HFFc6 (cell line): ENCODE data around the gene GRP. TPM values are rescaled to one million over a fixed set of nuclear protein-coding genes. Genes with fewer than 3 reads are reported as not detected.
"Not testable (repeated sequence)": the region's sequence is repeated elsewhere in the genome, so short reads cannot be mapped to it uniquely, and the experiment has no call there.

ENCODE experiments used
- DNase-seq: peaks from one replicate; pipeline ENCODE4 v3.0.0-alpha.2; 2018
- H3K27ac Mint-ChIP-seq: 2 replicates; pipeline ENCODE4 v1.8.0; 2020; ENCODE audit warnings: mild to moderate bottlenecking, mixed read lengths
- H3K27me3 Mint-ChIP-seq: 2 replicates; pipeline ENCODE4 v1.8.0; 2021; ENCODE audit warnings: mild to moderate bottlenecking, moderate library complexity, mixed read lengths; ENCODE audit not compliant: insufficient read depth
- H3K36me3 Mint-ChIP-seq: 2 replicates; pipeline ENCODE4 v1.8.0; 2021; ENCODE audit warnings: low read depth, mixed read lengths
- H3K4me1 Mint-ChIP-seq: 2 replicates; pipeline ENCODE4 v1.8.0; 2020; ENCODE audit warnings: low read depth, mixed read lengths
- H3K4me3 Mint-ChIP-seq: 2 replicates; pipeline ENCODE4 v1.8.0; 2020; ENCODE audit warnings: mild to moderate bottlenecking, moderate library complexity, mixed read lengths
- H3K9me3 Mint-ChIP-seq: 2 replicates; pipeline ENCODE4 v1.8.0; 2020; ENCODE audit warnings: mild to moderate bottlenecking, mixed read lengths
- total RNA-seq, 6 experiments: library from RNA; stranded (reverse); fragmentation: NEBNext Ultra II Directional; extraction: Animal tissue kit (Norgen Biotek cat#: 25700); gene quantifications; 2 replicates in 1 of 6; 3 replicates in 5 of 6; pipeline ENCODE4 v1.2.3, GENCODE V29; 2021
- TF ChIP-seq, protein P1 (sequence below): fragments of 200-600 bp; sonication (generic); IDR thresholded peaks from 2 replicates; pipeline ENCODE4 v1.5.0; 2021; ENCODE audit warnings: antibody characterized with exemption, mild to moderate bottlenecking

The GRP gene
- total RNA-seq, 6 experiments from 2014 or later, result not detected

DNA sequence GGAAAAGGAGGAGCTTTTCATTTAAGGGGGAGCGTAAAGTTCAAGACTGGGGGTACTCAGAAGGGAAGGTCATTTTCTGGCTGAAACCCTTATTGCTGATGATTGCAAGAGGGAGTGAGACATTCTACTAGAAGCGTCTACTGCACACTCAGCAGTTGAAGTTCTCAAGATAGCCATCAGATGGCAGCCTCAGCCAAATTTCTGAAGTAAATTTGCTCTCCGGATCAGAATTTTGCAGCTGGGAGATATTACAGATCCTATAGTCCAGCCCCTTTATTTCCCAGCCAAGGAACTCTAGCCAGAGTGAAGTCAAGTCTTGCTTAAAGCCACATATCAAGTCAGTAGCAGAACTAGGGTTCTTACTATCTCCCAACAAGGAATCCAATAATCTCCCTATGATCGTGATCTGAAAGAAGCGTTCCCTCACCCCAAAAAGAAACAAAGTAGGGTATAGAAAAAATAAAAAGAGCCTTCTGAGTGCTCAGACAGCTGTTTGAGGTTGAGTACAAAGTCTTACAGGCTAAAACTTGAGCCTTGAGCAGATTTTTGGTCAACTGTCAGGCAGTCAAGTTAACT, 29.3 kb downstream of the GRP start:
- H3K36me3 Mint-ChIP-seq, result no peaks in the 10 kb centered on the region
- peak; percentile 78 for DNase-seq
- no peak overlapping the region for H3K4me3 Mint-ChIP-seq
- H3K27ac Mint-ChIP-seq, result no peak overlapping the region
- H3K27me3 Mint-ChIP-seq, result peaks cover 40% of the 10 kb centered on the region
- H3K9me3 Mint-ChIP-seq, result peaks cover 4% of the 10 kb centered on the region; the same call in 1 of the 2 replicates
- TF ChIP-seq, protein P1, sequence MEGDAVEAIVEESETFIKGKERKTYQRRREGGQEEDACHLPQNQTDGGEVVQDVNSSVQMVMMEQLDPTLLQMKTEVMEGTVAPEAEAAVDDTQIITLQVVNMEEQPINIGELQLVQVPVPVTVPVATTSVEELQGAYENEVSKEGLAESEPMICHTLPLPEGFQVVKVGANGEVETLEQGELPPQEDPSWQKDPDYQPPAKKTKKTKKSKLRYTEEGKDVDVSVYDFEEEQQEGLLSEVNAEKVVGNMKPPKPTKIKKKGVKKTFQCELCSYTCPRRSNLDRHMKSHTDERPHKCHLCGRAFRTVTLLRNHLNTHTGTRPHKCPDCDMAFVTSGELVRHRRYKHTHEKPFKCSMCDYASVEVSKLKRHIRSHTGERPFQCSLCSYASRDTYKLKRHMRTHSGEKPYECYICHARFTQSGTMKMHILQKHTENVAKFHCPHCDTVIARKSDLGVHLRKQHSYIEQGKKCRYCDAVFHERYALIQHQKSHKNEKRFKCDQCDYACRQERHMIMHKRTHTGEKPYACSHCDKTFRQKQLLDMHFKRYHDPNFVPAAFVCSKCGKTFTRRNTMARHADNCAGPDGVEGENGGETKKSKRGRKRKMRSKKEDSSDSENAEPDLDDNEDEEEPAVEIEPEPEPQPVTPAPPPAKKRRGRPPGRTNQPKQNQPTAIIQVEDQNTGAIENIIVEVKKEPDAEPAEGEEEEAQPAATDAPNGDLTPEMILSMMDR, result peak; percentile 84
- H3K4me1 Mint-ChIP-seq, result peaks cover 7% of the 10 kb centered on the region

GRCh38 chr18:59255491-59255890, 35.5 kb downstream of the GRP start:
- not testable (repeated sequence) for H3K4me1 Mint-ChIP-seq, H3K36me3 Mint-ChIP-seq, DNase-seq, H3K27ac Mint-ChIP-seq, H3K9me3 Mint-ChIP-seq, H3K4me3 Mint-ChIP-seq
- H3K27me3 Mint-ChIP-seq, result peaks cover 37% of the 10 kb centered on the region

DNA sequence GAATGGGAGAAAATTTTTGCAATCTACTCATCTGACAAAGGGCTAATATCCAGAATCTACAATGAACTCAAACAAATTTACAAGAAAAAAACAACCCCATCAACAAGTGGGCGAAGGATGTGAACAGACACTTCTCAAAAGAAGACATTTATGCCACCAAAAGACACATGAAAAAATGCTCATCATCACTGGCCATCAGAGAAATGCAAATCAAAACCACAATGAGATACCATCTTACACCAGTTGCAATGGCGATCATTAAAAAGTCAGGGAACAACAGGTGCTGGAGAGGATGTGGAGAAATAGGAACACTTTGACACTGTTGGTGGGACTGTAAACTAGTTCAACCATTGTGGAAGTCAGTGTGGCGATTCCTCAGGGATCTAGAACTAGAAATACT, 41.9 kb downstream of the GRP start:
- not testable (repeated sequence) for H3K36me3 Mint-ChIP-seq, H3K4me1 Mint-ChIP-seq, DNase-seq, H3K4me3 Mint-ChIP-seq, H3K27ac Mint-ChIP-seq, H3K9me3 Mint-ChIP-seq
- peaks cover 54% of the 10 kb centered on the region for H3K27me3 Mint-ChIP-seq

GRCh38 chr18:59262243-59262642, 42.3 kb downstream of the GRP start:
- H3K4me3 Mint-ChIP-seq, H3K9me3 Mint-ChIP-seq, H3K27ac Mint-ChIP-seq, H3K4me1 Mint-ChIP-seq, H3K36me3 Mint-ChIP-seq, DNase-seq: not testable (repeated sequence)
- H3K27me3 Mint-ChIP-seq, result peaks cover 53% of the 10 kb centered on the region

GRCh38 chr18:59263661-59264060, 43.7 kb downstream of the GRP start:
- TF ChIP-seq, protein P1, result no peak
- DNase-seq, result no peak
- no peaks in the 10 kb centered on the region for H3K9me3 Mint-ChIP-seq
- peaks cover 7% of the 10 kb centered on the region for H3K4me1 Mint-ChIP-seq
- no peak overlapping the region for H3K4me3 Mint-ChIP-seq
- no peaks in the 10 kb centered on the region for H3K36me3 Mint-ChIP-seq
- H3K27ac Mint-ChIP-seq, result no peak overlapping the region
- H3K27me3 Mint-ChIP-seq, result peaks cover 57% of the 10 kb centered on the region

DNA sequence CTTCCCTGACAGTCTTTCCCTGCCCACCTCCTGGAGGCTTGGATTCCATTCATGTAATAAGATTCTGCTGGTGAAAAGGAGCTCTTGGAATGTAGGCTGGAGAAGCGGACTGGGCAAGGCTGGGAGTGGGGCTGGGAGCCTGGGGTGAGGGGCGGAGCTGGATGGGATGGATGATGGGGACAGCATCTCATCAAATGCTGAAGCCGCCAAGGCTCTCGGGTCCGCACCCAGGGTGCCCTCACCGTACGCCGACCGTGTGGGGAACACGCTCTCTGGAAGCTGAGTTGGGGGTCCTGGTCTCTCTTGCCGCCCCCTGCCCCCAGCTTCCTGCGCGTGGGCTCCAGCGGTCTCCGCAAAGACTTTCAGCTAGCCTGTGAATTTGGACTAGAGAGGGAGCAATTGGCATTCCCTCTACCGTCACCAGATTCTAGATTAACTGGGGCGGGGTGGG, 44.2 kb downstream of the GRP start:
- H3K4me1 Mint-ChIP-seq, result peaks cover 7% of the 10 kb centered on the region
- TF ChIP-seq, protein P1, result no peak
- no peaks in the 10 kb centered on the region for H3K36me3 Mint-ChIP-seq
- H3K4me3 Mint-ChIP-seq, result no peak overlapping the region
- no peaks in the 10 kb centered on the region for H3K9me3 Mint-ChIP-seq
- H3K27me3 Mint-ChIP-seq, result peaks cover 58% of the 10 kb centered on the region
- DNase-seq, result no peak
- H3K27ac Mint-ChIP-seq, result no peak overlapping the region

GRCh38 chr18:59264651-59265245, 44.8 kb downstream of the GRP start:
- Mint-ChIP-seq H3K27me3 (peaks cover 54% of the 10 kb centered on the region), H3K4me3 (no peak overlapping the region; the same call in 1 of the 2 replicates), H3K9me3 (no peaks in the 10 kb centered on the region), H3K36me3 (no peaks in the 10 kb centered on the region), H3K27ac (no peak overlapping the region), H3K4me1 (peaks cover 7% of the 10 kb centered on the region)
- TF ChIP-seq, protein P1, result no peak
- no peak for DNase-seq
